Measurements from ENCODE around the gene RPL9. TPM values are rescaled to one million over a fixed set of nuclear protein-coding genes. Genes with fewer than 3 reads are reported as not detected.

The RPL9 gene
- total RNA-seq = 1,000 to 10,000 TPM in 8 of 9 donors, 100 to 1,000 TPM in 1; 951 to 3,860 (median 1,619) TPM
- 1,000 to 10,000 TPM; 1,235 to 1,944 (median 1,931) TPM for polyA plus RNA-seq
- long read RNA-seq, donor 1, transcript RPL9-210 (3 exons, 619 nt) = minor isoform, 15 of 296 reads
- long read RNA-seq, donor 1, transcript RPL9-212 (3 exons, 584 nt) = minor isoform, 6 of 296 reads
- long read RNA-seq, donor 1, transcript RPL9-203 (7 exons, 1,127 nt) = minor isoform, 41 of 296 reads
- long read RNA-seq, donor 1, transcript RPL9-214 (8 exons, 2,354 nt) = major isoform, 176 of 296 reads
- long read RNA-seq, donor 1, partial matches to known transcripts = 30 of 296 reads
- long read RNA-seq, donor 1, other reads (novel, unspliced or antisense) = 17 of 296 reads
- long read RNA-seq, donor 2, transcript RPL9-203 (7 exons, 1,127 nt) = minor isoform, 25 of 202 reads
- long read RNA-seq, donor 2, transcript RPL9-210 (3 exons, 619 nt) = minor isoform, 7 of 202 reads
- long read RNA-seq, donor 2, transcript RPL9-212 (3 exons, 584 nt) = minor isoform, 6 of 202 reads
- long read RNA-seq, donor 2, transcript RPL9-214 (8 exons, 2,354 nt) = major isoform, 99 of 202 reads
- long read RNA-seq, donor 2, partial matches to known transcripts = 39 of 202 reads
- long read RNA-seq, donor 2, other reads (novel, unspliced or antisense) = 19 of 202 reads
- long read RNA-seq, donor 3, transcript RPL9-214 (8 exons, 2,354 nt) = major isoform, 92 of 172 reads
- long read RNA-seq, donor 3, transcript RPL9-210 (3 exons, 619 nt) = minor isoform, 6 of 172 reads
- long read RNA-seq, donor 3, transcript RPL9-203 (7 exons, 1,127 nt) = minor isoform, 26 of 172 reads
- long read RNA-seq, donor 3, transcript RPL9-213 (4 exons, 973 nt) = minor isoform, 10 of 172 reads
- long read RNA-seq, donor 3, partial matches to known transcripts = 23 of 172 reads
- long read RNA-seq, donor 3, other reads (novel, unspliced or antisense) = 7 of 172 reads
- long read RNA-seq, donor 4, transcript RPL9-214 (8 exons, 2,354 nt) = major isoform, 114 of 141 reads
- long read RNA-seq, donor 4, transcript RPL9-203 (7 exons, 1,127 nt) = minor isoform, 9 of 141 reads
- long read RNA-seq, donor 4, partial matches to known transcripts = 1 of 141 reads
- long read RNA-seq, donor 4, other reads (novel, unspliced or antisense) = 15 of 141 reads
- long read RNA-seq, donor 5, transcript RPL9-214 (8 exons, 2,354 nt) = major isoform, 94 of 109 reads
- long read RNA-seq, donor 5, transcript RPL9-203 (7 exons, 1,127 nt) = minor isoform, 6 of 109 reads
- long read RNA-seq, donor 5, partial matches to known transcripts = 2 of 109 reads
- long read RNA-seq, donor 5, other reads (novel, unspliced or antisense) = 6 of 109 reads
- long read RNA-seq, donor 6, transcript RPL9-214 (8 exons, 2,354 nt) = major isoform, 515 of 558 reads
- long read RNA-seq, donor 6, transcript RPL9-213 (4 exons, 973 nt) = minor isoform, 6 of 558 reads
- long read RNA-seq, donor 6, partial matches to known transcripts = 5 of 558 reads
- long read RNA-seq, donor 6, other reads (novel, unspliced or antisense) = 29 of 558 reads
- long read RNA-seq, donor 7, transcript RPL9-213 (4 exons, 973 nt) = minor isoform, 7 of 157 reads
- long read RNA-seq, donor 7, transcript RPL9-203 (7 exons, 1,127 nt) = minor isoform, 16 of 157 reads
- long read RNA-seq, donor 7, transcript RPL9-210 (3 exons, 619 nt) = minor isoform, 8 of 157 reads
- long read RNA-seq, donor 7, transcript RPL9-214 (8 exons, 2,354 nt) = major isoform, 79 of 157 reads
- long read RNA-seq, donor 7, partial matches to known transcripts = 22 of 157 reads
- long read RNA-seq, donor 7, other reads (novel, unspliced or antisense) = 15 of 157 reads
- long read RNA-seq, donor 8, transcript RPL9-209 (5 exons, 1,028 nt) = minor isoform, 17 of 368 reads
- long read RNA-seq, donor 8, transcript RPL9-214 (8 exons, 2,354 nt) = major isoform, 180 of 368 reads
- long read RNA-seq, donor 8, transcript RPL9-203 (7 exons, 1,127 nt) = minor isoform, 46 of 368 reads
- long read RNA-seq, donor 8, transcript RPL9-212 (3 exons, 584 nt) = minor isoform, 9 of 368 reads
- long read RNA-seq, donor 8, partial matches to known transcripts = 67 of 368 reads
- long read RNA-seq, donor 8, other reads (novel, unspliced or antisense) = 34 of 368 reads
- long read RNA-seq, donor 9, transcript RPL9-210 (3 exons, 619 nt) = minor isoform, 16 of 223 reads
- long read RNA-seq, donor 9, transcript RPL9-203 (7 exons, 1,127 nt) = minor isoform, 32 of 223 reads
- long read RNA-seq, donor 9, transcript RPL9-212 (3 exons, 584 nt) = minor isoform, 15 of 223 reads
- long read RNA-seq, donor 9, transcript RPL9-214 (8 exons, 2,354 nt) = major isoform, 101 of 223 reads
- long read RNA-seq, donor 9, partial matches to known transcripts = 35 of 223 reads
- long read RNA-seq, donor 9, other reads (novel, unspliced or antisense) = 15 of 223 reads
- long read RNA-seq, donor 10, transcript RPL9-214 (8 exons, 2,354 nt) = major isoform, 43 of 110 reads
- long read RNA-seq, donor 10, transcript RPL9-209 (5 exons, 1,028 nt) = minor isoform, 8 of 110 reads
- long read RNA-seq, donor 10, transcript RPL9-203 (7 exons, 1,127 nt) = minor isoform, 14 of 110 reads
- long read RNA-seq, donor 10, transcript RPL9-213 (4 exons, 973 nt) = minor isoform, 6 of 110 reads
- long read RNA-seq, donor 10, partial matches to known transcripts = 33 of 110 reads
- long read RNA-seq, donor 10, other reads (novel, unspliced or antisense) = 0 of 110 reads

- TF ChIP-seq CTCF (IDR thresholded peaks at IDR 0.05) (no peak), POLR2A (IDR thresholded peaks at IDR 0.05) (peak; percentile 82 to 97)
- DNase-seq = peak; percentile 96 to 100 (median 98)
- WGBS, 4 donors = 0 to 1% (median 0%) methylated on average over 31 to 55 of the region's 55 CpGs
- Histone ChIP-seq H3K9me3 (replicated peaks in 1 of 3) (no peaks in the 10 kb centered on the region), H3K27ac (peak within 1 kb of the TSS; percentile 84 to 97 (median 93)), H3K4me1 (replicated peaks in 1 of 2) (peaks cover 21 to 29% of the 10 kb centered on the region in 2 donors), H3K36me3 (replicated peaks in 1 of 2) (peaks cover 0 to 46% of the 10 kb centered on the region in 2 donors), H3K27me3 (no peaks in the 10 kb centered on the region), H3K4me3 (peak within 1 kb of the TSS; percentile 54 to 84 (median 74))
- intact Hi-C loops (cut with DNase I) = no loop called here
Observed at GRCh38 chr4:39458505-39459300, at the start of gene RPL9, which contains the start of gene LIAS. Gene RPL9, minus strand, starts transcription at chr4:39458922. Its CDS starts 483 bp downstream, at chr4:39458439. Gene LIAS, plus strand, starts transcription at chr4:39459056. Its CDS starts 62 bp downstream, at chr4:39459118.

- WGBS, 4 donors = 21 to 51% (median 41%) methylated on average over 1 of the region's 1 CpG
- no peak for TF ChIP-seq POLR2A (IDR thresholded peaks at IDR 0.05)
- no peak for TF ChIP-seq CTCF (IDR thresholded peaks at IDR 0.05)
- Histone ChIP-seq H3K36me3 (replicated peaks in 1 of 2) (peaks cover 0 to 91% of the 10 kb centered on the region in 2 donors), H3K27me3 (no peaks in the 10 kb centered on the region), H3K4me1 (replicated peaks in 1 of 2) (peaks cover 0 to 12% of the 10 kb centered on the region in 2 donors), H3K4me3 (no peak overlapping the region), H3K27ac (peak overlapping the region in 1 of 5 donors; percentile 42), H3K9me3 (replicated peaks in 1 of 3) (no peaks in the 10 kb centered on the region)
- no peak for DNase-seq
- intact Hi-C loops (cut with DNase I) = no loop called here
Observed at GRCh38 chr4:39505581-39505980, 46.9 kb upstream of the RPL9 start.
